HUES6 (cell line): ENCODE data around the gene MTOR.

ENCODE experiments used
- H3K27ac ChIP-seq: 2 replicates; pipeline ENCODE4 v1.7.0; 2013; ENCODE audit warnings: low read depth, mild to moderate bottlenecking, low read length, inconsistent platforms
- H3K27me3 ChIP-seq: 2 replicates; pipeline ENCODE4 v1.6.1; 2013; ENCODE audit warnings: low read length; ENCODE audit not compliant: control insufficient read depth, insufficient read depth
- H3K36me3 ChIP-seq: 2 replicates; pipeline ENCODE4 v1.6.1; 2013; ENCODE audit warnings: low read length; ENCODE audit not compliant: control insufficient read depth, insufficient read depth
- H3K4me1 ChIP-seq: 2 replicates; pipeline ENCODE4 v1.6.1; 2013; ENCODE audit warnings: low read length; ENCODE audit not compliant: control insufficient read depth, insufficient read depth
- H3K4me3 ChIP-seq: 2 replicates; pipeline ENCODE4 v1.5.1; 2013; ENCODE audit warnings: low read depth, low read length
- H3K9ac ChIP-seq: one replicate; pipeline ENCODE4 v1.6.1; 2013; ENCODE audit warnings: mild to moderate bottlenecking, low read length
- H3K9me3 ChIP-seq: 2 replicates; pipeline ENCODE4 v1.6.1; 2013; ENCODE audit warnings: low read depth, low read length; ENCODE audit not compliant: control insufficient read depth, insufficient read depth

MTOR gene

GRCh38 chr1:11215381-11216005 is 46.9 kb downstream of the MTOR start:
- H3K9ac ChIP-seq = no peak overlapping the region
- no peaks in the 10 kb centered on the region for H3K4me1 ChIP-seq
- no peak overlapping the region for H3K27ac ChIP-seq
- H3K27me3 ChIP-seq = no peaks in the 10 kb centered on the region
- no peak overlapping the region for H3K4me3 ChIP-seq
- no peaks in the 10 kb centered on the region for H3K9me3 ChIP-seq
- peaks cover 88% of the 10 kb centered on the region for H3K36me3 ChIP-seq

GRCh38 chr1:11214698-11215380 is 47.5 kb downstream of the MTOR start:
- H3K27me3 ChIP-seq = no peaks in the 10 kb centered on the region
- no peaks in the 10 kb centered on the region for H3K9me3 ChIP-seq
- peaks cover 92% of the 10 kb centered on the region for H3K36me3 ChIP-seq
- no peak overlapping the region for H3K27ac ChIP-seq
- no peak overlapping the region for H3K9ac ChIP-seq
- H3K4me3 ChIP-seq = no peak overlapping the region
- H3K4me1 ChIP-seq = no peaks in the 10 kb centered on the region

- Histone ChIP-seq H3K9me3 (no peaks in the 10 kb centered on the region), H3K36me3 (peaks cover 92% of the 10 kb centered on the region), H3K27ac (no peak overlapping the region), H3K4me3 (no peak overlapping the region), H3K27me3 (no peaks in the 10 kb centered on the region), H3K4me1 (no peaks in the 10 kb centered on the region), H3K9ac (no peak overlapping the region)
Measured at GRCh38 chr1:11211925-11212587, 50.3 kb downstream of the MTOR start.

- Histone ChIP-seq H3K9me3 (no peaks in the 10 kb centered on the region), H3K36me3 (peaks cover 92% of the 10 kb centered on the region), H3K9ac (no peak overlapping the region), H3K27me3 (no peaks in the 10 kb centered on the region), H3K27ac (no peak overlapping the region), H3K4me1 (no peaks in the 10 kb centered on the region), H3K4me3 (no peak overlapping the region)
Measured at GRCh38 chr1:11211461-11211860, 50.9 kb downstream of the MTOR start.

- Histone ChIP-seq H3K9ac (no peak overlapping the region), H3K36me3 (peaks cover 94% of the 10 kb centered on the region), H3K27ac (no peak overlapping the region), H3K9me3 (no peaks in the 10 kb centered on the region), H3K4me3 (no peak overlapping the region), H3K4me1 (no peaks in the 10 kb centered on the region), H3K27me3 (no peaks in the 10 kb centered on the region)
Measured at GRCh38 chr1:11207898-11208611, 54.3 kb downstream of the MTOR start.

GRCh38 chr1:11204396-11205190 is 57.8 kb downstream of the MTOR start:
- H3K4me1 ChIP-seq = no peaks in the 10 kb centered on the region
- H3K27me3 ChIP-seq = no peaks in the 10 kb centered on the region
- H3K9me3 ChIP-seq = no peaks in the 10 kb centered on the region
- H3K9ac ChIP-seq = no peak overlapping the region
- peaks cover 76% of the 10 kb centered on the region for H3K36me3 ChIP-seq
- no peak overlapping the region for H3K4me3 ChIP-seq
- H3K27ac ChIP-seq = no peak overlapping the region

GRCh38 chr1:11198851-11199594 is 63.3 kb downstream of the MTOR start:
- H3K36me3 ChIP-seq = peaks cover 78% of the 10 kb centered on the region
- H3K4me1 ChIP-seq = no peaks in the 10 kb centered on the region
- no peak overlapping the region for H3K9ac ChIP-seq
- no peaks in the 10 kb centered on the region for H3K9me3 ChIP-seq
- no peak overlapping the region for H3K27ac ChIP-seq
- H3K4me3 ChIP-seq = no peak overlapping the region
- H3K27me3 ChIP-seq = no peaks in the 10 kb centered on the region

- Histone ChIP-seq H3K9ac (no peak overlapping the region), H3K27ac (no peak overlapping the region), H3K4me1 (no peaks in the 10 kb centered on the region), H3K9me3 (no peaks in the 10 kb centered on the region), H3K27me3 (no peaks in the 10 kb centered on the region), H3K36me3 (peaks cover 78% of the 10 kb centered on the region), H3K4me3 (no peak overlapping the region)
Measured at GRCh38 chr1:11198257-11198656, 64.1 kb downstream of the MTOR start.

- no peak overlapping the region for H3K27ac ChIP-seq
- peaks cover 80% of the 10 kb centered on the region for H3K36me3 ChIP-seq
- H3K4me1 ChIP-seq = no peaks in the 10 kb centered on the region
- H3K9me3 ChIP-seq = no peaks in the 10 kb centered on the region
- H3K27me3 ChIP-seq = no peaks in the 10 kb centered on the region
- H3K4me3 ChIP-seq = no peak overlapping the region
- no peak overlapping the region for H3K9ac ChIP-seq
Measured at GRCh38 chr1:11197359-11197758, 65.0 kb downstream of the MTOR start.

- Histone ChIP-seq H3K4me3 (no peak overlapping the region), H3K36me3 (peaks cover 83% of the 10 kb centered on the region), H3K9ac (no peak overlapping the region), H3K4me1 (no peaks in the 10 kb centered on the region), H3K27me3 (no peaks in the 10 kb centered on the region), H3K27ac (no peak overlapping the region), H3K9me3 (no peaks in the 10 kb centered on the region)
Measured at GRCh38 chr1:11196945-11197344, 65.4 kb downstream of the MTOR start.
